CD4-positive, alpha-beta T cell treated with Interferon alpha-2 for 1 hour (primary cell): Measurements from ENCODE around the gene EIF4E3.

Source experiments
- DNase-seq, 2 donors: peaks; one replicate each; pipeline ENCODE4 v3.0.0-alpha.2; 2020 to 2022

The EIF4E3 gene

DNA sequence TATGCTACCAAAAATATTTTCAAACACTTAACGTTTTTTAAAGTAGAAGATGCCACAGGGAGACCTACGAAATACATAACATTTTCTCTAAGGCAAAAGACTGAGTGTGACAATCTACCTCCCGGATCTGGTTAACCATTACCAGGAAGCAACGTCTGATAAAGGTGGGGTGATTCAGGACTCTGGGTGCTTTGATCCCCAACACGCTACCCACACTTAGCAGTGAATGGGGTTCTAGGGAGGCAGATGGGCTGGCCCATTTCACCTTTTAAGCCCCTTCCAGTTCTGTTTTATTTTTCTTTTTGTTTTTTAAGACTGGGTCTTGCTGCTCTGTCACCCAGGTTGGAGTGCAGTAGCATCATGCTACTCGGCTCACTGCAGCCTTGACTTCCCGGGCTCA, 39.5 kb downstream of the EIF4E3 start:
- no peak for DNase-seq

DNA sequence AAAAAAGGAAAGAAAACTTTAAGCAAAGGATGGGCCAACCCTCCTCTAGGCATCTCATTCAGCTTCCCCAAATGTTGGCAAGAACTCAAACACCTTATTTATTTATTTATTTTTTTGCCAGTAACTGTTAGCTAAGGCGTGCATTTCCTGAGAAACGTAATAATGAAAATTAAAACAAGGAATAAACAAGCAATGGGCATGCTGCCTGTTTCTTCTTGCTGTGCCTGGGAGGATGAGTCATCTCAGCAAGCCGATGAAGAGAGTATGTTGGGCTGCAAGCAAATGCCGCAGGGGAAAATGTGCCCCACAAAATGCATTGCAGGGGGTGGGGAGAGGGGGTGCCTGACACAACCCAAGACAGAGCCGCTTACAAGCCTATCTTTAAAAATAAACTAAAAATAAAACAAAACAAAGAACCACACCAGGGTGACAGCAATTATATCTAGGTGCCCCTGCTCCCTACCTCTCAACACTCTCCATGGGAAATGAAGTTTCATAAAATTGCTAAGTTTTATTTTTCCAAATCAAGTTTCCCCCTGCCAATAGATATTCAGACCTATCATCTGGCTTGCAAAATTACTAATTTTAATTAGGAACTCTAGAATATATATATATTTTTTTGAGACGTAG, 40.3 kb downstream of the EIF4E3 start:
- DNase-seq: no peak

DNA sequence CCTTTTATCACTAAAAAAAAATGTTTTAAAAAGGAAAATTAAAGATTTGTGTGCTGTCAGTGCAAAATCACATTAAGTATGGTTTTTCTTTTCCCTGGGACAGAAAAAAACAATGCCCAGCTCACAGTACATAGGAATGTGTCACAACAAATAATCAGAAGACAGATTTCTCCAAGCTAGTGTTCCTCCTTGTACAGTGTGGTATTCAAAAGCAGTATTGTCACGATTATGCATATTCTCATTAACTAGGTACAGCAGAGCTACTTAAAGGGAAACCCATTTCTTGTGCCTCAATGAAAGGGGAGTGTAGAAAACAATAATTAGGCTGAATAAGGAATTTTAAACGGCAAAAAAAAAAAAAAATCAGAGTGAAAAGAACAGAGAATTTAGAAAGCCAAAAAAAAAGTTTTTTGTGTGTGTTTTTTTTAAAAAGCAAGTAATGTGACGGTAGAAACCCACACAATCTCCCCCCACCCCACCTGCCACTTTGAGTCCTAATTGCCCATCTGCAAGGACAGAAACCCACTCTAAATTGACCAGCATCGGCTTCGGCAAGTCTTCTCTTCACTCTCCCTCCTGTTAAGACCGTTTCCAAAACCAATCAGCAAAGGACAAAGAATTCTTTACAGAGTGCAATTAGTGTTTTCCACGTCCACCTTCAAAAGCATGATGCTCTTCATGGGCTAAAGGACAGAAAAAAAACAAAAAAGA, 41.0 kb downstream of the EIF4E3 start:
- DNase-seq: no peak

DNA sequence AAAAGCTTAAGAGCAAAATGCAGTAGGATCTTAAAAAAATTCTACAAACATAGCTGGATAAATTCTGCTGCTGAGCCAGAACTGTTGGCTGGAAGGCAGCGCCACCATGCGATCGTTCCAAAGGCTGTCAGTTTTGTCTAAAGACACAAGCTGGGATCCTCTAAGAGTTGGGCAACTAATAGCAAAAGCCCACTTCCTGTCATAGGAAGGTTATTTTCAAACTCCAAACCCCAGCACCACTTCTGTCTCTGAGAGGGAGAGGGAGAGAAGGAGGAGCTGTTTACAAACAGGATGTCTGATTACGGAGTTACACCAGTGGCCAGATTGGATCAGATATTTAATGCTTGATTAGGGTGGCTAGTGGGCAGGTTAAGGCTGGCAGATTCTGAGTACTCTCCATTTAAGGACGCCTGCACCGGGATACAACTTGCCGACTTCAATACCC, 44.0 kb downstream of the EIF4E3 start:
- DNase-seq: peak; percentile 9 to 15

DNA sequence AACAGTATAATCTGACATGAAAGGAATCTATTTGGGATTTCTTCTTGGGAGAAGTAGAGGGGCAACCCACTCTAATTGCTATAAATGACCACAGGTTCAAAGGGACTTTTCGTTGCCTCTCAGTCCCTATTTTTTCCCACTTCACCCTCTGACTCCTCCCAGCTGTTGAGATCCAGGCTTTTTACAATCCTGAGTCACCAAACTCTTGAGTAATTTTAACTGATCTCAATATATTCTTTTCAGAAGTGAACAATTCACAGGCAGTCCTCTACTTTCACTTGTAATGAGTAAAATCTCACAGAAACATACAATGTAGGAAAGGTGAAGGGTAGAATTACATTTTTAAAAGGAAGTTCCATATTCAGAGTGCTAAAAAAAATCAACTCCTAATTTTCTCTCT, 44.6 kb downstream of the EIF4E3 start:
- no peak for DNase-seq

DNA sequence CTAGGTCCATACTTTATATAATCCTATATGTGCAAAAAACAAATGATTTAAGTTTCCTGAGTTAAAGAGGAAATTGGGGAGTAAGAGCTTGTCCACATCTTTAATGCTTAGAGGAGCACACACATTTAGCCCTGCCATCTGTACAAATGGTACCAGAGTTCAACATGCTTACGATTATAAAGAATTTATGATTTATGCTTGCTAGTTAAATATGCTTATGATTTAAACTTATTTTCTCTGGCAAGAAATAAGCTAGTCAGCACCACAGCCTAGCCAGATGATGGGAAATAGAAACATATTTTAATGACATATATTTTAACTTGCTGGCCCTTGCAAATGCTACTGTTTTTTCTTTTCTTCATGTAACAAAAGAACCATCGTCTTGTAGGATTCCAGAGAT, 48.3 kb downstream of the EIF4E3 start:
- DNase-seq: no peak

DNA sequence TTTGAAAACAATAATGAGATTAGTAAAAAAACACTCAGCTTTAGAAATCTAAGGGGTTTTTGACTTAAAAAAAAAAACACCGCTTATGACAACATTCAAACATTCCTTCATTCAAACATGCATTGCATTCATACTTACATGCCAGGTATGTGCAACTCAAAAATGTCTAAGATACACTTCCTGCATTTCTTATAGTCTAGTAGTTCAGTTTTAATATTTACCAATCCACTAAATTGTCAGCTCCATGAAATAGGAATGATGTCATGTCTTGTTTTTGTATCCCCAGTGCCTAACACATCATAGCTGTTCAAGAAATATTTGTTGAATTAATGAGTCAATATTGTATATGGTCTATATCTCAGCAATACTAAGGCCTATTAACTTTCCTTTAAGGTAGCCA, 51.7 kb downstream of the EIF4E3 start:
- no peak for DNase-seq

DNA sequence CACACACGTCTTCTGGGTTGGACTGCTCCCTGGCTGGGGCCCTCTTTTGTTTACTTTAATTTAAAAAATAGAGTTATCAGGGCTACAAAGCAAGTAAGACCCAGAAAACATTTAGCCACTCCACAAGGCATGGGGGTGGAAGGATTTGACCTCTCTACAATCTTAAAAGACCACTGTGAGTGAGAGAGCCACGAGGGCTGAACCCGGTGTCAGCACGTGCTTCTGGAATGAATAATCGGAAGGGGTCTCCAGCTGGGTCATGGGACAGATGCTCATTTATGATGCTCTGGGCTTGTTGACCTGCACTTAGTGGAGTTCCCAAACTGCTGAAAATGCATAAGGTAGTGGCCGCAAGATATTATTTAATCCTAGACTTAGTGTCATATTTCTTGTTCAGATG, 52.4 kb downstream of the EIF4E3 start:
- no peak for DNase-seq

DNA sequence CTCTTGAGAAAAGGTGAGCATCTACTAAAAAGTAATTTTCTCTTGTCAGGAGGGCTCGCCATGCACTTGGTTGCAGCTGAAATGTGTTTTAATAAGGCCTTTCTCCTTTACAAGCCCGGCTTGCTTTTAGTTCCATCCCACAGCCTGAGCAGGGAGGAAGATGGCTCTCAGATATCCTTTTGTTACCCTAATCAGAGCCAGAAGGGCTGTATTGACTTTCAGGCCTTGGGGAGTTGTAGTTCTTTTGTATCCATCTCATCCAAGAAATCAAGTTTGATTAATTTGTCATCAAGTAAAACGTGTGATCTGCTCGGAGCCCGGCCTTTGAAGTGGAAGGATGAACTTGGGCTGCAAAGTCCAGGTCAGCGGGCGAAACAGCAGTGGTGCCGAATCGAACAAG, 52.9 kb downstream of the EIF4E3 start:
- no peak for DNase-seq

DNA sequence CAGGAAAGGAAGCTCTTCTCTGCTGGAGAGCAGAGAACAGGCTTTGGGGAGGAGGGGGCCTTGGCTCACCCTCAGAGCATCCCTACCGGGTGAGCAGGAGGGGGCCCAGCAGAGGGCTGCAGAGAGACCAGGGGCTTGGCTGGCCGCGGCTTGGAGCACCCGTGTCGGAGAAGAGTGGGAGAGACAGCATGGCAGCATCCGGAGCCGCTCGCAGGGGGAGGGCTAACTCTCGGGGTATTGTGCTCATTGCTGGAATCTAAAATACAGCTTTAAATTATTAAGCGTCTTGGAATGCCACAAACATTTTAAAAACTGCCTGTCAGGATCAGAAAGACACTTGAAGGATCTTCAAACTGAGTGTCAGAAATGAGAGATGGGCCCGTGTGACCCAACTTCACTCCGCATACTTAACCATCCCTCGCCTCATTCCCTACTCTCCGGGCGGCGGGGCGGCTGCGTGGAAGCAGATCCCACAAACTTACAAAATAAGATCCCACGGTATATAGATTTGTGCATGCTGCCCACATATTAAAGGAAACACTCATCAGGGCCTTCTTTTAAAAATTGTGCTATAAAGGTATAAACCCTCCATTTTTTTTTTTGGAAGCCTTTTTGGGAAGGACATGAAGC, 53.9 kb downstream of the EIF4E3 start:
- DNase-seq: no peak

DNA sequence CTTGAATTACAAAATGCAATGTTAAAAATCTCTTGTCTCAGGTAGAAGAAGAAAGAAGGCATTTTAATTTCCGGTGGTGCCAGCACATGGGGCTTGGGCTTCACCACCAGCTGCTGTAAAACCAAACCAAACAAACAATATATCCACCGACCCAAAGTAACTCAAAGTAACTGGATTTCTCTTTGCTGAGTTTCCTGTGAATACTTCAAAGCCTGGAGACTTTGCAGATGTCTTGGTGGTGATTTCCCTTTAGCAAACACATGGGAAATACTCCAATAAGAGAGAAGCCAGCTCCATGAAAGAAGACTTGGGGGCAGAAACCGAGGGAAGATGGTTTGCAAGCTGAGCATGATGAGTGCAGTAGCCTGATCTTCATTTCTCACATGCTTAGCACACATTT, 62.6 kb downstream of the EIF4E3 start:
- DNase-seq: no peak

DNA sequence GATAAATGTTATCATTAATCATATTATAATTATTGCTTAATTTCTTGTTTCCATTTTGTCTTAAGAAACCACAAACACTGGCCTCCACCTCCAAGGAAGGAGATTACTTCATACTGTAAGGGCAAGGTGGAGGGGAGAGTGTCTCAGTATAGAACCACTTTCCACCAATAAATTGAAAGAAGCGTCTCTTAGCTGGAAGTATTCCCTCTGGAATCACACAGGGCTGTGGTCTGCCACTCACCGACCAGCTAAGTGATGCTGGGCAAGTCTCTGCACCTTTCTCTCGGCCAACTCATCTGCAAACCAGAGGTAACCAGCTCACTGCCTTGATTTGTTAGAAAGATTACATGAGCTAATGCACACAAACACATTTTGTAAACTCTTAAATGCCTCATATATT, 63.1 kb downstream of the EIF4E3 start:
- no peak for DNase-seq

DNA sequence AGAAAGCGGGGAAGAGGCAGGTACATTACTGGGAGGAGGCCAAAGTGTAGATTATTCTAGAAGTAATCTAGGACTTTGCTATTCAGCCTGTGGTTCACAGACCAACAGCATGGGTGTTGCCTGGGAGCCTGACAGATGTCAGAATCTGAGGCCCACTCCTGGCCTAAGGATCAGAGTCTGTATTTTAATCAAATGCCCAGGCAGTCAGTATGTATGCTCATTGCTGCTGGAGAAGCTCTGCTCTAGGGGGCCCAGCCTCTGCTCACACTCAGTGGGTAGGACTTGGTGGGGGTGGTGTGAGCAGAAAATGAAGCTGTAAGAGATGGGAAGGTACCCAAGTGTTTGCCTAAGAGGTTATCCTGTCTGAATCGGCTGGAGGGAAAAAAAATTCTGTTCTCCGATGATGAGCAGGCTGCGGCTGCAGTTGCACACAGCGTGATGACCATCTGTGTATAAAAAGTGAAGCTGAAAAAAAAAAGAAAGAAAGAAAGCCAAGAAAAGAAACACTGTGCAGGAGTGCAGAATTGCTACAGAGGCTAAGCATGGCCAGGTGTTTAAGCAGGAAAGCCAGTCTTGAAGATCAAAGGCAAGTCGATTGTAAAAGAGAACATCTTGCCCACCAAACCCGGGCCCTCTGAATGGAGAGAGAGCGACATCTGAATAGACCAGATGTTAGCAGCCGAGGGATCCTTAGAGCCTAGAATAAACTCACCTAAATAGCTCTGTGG, 65.2 kb downstream of the EIF4E3 start:
- no peak for DNase-seq

DNA sequence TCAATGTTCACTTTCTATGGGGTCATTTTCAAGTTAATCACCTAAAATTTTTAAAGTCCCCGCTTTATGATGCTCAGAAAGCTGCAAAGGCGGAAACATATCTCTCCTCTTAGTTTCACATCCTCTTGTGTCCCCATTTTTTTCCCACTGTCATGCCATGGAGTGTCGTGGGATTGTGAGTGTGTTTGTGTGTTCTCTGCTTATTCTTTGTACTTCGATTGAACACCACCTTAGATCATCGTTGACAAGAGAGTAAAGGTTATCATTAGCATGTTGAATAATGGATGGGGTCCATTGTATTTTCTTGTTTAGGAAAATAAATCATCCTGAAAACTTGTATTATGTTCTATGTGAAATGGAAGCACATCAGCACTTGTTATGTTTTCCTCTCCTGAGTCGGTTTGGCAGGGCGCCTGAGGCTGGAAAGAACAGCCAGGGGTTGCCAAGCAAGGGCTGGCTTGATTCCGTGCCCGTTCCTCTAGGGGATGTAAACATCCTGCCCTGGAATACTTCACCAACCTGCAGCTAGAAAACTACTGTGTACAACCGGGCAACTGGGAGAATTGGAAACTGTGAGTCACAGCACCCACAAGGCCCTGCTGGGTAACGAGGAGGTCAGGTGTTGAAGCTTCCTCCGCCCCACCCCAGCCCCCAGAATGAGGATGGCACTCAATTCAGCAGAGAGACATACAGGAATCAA, 67.2 kb downstream of the EIF4E3 start:
- DNase-seq: no peak

DNA sequence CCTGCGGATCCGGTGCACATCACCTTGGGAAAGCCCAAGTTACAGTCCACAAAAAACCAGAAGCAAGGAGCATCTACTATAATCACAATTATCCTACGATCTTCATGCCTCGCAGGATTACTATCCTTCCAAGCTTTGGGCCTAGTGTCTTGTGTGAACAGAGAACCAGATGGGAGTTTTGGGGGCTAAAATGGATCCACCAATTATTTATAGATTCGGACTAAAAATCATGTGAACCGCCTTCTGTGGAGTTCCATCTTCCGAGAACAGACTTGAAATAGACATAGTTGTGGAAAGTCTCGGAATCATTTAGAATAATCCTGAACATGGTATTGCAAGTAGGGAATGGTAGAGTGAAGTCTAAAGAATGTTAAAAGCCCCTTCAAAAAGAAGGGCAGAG, 70.1 kb downstream of the EIF4E3 start:
- DNase-seq: no peak

DNA sequence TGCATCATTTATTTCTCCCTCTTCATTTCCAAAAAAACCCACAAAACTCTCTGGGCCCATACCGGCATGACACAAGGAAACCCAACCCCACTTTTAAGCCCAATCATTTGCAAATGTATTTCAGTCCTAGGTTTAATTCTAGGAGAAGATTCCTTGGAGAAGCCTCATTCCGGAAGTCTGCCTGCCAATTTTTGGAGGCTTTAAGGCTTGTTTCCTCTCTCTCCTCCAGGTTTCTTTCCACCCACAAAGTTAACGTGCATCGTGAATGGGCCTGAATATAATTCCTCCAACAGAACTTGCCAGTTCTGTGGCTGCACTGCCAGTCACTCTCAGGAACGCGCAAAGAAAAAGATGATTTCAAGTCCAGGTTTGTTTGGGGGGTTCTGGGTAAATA, 71.8 kb downstream of the EIF4E3 start:
- no peak for DNase-seq

DNA sequence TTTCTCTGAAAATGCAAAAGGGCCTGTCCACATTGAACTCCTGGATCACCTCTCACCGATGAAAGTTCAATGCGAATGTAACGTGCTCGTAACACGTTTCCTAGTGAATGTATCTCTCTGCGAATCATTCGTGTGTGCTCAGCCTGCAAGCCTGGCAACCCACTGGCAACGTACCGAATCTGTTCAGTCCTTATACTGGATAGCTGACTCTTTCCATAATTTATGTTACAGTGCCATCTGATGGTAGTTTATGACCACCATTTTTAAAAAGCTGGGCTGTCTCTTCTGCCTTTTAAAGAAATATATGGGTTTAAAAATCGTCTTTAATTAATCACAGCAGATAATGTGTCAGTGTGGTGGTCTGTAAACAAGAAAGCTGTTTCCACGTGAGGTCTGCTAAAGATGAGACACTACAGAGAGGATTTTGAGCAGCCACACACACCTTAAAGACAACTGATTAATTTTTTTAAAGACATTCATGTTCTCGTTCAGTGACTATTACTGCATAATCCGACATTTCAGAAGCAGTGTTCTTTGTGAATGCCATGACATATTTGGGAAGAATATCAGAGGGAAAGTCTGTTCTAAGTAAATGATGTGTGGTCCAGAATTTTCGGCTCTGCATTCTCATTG, 72.3 kb downstream of the EIF4E3 start:
- peak in 1 of 2 donors; percentile 27 for DNase-seq

DNA sequence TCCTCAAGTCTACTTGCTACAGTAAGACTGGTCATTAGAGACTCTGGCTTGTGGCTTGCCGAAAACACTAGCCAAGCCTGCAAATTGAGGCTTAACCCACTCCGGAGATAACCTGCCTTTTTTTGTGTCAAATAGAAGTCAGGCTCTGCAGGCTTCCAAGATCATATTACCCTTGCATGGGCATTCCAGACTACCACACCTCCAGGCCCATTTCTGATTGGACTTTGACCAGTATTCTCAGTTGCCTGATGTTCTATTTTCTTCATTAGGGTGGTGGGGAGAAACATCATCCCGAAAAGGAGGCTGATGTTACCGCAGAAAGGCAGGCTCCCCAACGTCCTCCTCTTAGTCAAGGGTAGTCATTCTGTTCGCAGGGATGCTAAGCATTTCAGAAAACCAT, 73.6 kb downstream of the EIF4E3 start:
- DNase-seq: no peak

DNA sequence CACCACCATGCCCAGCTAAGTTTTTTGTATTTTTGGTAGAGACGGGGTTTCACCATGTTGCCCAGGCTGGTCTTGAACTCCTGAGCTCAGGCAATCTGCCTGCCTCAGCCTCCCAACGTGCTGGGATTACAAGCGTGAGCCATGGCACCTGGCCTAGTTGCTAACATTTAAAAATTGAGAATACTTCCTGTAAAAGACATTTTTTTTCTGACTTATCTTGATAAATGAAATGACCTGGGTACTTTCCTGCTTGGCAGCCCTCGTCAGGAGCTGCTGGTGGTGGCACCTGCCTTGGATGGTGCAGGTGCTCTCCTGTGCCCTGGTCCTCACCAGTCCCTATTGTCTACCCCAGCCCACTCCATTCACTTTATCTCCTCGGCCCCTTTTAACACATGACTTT, 74.8 kb downstream of the EIF4E3 start:
- DNase-seq: no peak

DNA sequence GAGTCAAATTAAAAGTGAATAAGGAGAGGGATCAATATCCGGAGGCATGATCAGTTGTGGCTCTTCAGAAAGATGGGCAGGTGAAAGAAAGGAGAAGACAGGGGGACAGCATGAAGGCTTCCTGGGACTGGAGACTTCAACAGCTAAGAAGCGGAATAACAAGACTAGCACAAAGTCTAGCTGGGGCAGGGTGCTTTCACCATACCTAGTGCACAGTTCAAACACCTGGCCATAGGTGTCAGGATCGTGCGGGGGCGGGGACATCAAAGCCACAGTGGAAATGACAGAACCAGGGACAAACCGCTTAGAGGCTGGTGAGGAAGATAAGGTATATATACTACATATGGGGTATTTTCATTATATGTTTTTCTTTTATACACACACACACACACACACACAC, 75.4 kb downstream of the EIF4E3 start:
- no peak for DNase-seq

DNA sequence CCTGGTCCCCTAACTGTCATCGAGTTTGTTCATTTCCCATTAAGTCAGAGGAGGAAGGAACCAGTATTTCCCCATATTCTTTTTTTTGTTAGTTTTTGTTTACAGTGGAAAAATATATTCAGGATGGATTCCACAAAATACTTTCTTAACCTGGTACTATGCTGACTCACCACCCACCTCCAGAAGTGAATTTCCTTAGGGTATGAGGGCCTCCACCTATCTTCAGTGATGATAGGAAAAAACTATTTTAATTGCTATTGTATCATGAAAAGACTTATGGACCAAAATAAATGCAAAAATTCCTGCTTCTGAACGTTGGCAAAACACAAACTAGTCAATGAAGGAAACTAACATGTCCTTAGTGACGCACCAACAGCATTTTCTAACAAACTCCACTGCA, 77.5 kb downstream of the EIF4E3 start:
- no peak for DNase-seq

DNA sequence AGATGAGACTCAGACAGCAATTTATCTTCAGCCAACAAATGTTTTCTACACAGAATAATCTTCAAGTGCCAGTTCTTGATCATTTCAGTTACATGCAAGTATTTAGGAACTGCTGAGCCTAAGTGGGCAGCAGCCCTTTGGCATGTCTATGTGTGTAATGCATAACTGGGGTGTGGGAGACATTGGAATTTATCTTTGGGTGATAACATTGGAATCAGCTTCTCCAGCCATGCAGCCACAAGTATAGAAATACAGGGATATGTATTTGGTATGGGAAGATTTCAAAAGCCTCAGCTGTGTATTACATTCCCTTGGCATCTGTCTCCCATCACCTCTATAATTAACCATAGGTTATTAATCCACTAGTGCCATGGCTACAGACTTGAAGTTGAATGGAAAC, 78.2 kb downstream of the EIF4E3 start:
- no peak for DNase-seq

DNA sequence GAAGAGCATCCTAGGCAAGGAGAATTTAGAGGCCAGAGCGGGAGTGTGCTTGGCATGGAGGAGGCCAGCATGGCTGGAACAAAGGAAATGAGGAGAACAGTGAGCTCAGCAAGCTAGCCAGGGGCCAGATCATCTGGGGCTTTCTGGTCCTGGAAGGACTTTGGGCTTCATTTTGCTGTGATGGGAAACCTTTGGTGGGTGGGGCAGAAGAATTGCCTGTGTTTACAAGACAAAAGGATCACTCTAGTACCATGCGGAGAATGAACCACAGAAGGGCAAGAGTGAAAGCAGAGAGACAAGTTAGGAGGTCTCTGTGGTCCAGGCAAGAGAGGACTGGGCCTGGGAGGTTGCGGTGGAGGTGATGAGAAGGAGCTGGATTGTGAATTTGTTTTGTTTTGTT, 80.1 kb downstream of the EIF4E3 start:
- no peak for DNase-seq
